ENCODE measurements around the gene CROCC.
"Not testable (repeated sequence)": the region's sequence is repeated elsewhere in the genome, so short reads cannot be mapped to it uniquely, and the experiment has no call there.

Gene CROCC

GRCh38 chr1:16925635-16926490 lies 4.1 kb downstream of the CROCC start:
- Histone ChIP-seq H3K4me1 (ENCODE audit: control insufficient read depth in 1 of 2, insufficient read depth in 2 of 2, low read length in 2 of 2) (peaks cover 0 to 9% of the 10 kb centered on the region in 2 donors), H3K27ac (ENCODE audit: low read depth, low read length) (no peak overlapping the region)

GRCh38 chr1:16926491-16927073 lies 4.9 kb downstream of the CROCC start:
- Histone ChIP-seq H3K4me1 (ENCODE audit: control insufficient read depth in 1 of 2, insufficient read depth in 2 of 2, low read length in 2 of 2) (peaks cover 0 to 5% of the 10 kb centered on the region in 2 donors), H3K9me3 (ENCODE audit: control insufficient read depth in 1 of 2, low read length in 2 of 2) (no peaks in the 10 kb centered on the region), H3K4me3 (ENCODE audit: low read depth in 1 of 2, low read length in 2 of 2) (no peak overlapping the region), H3K36me3 (ENCODE audit: control insufficient read depth in 1 of 2, insufficient read depth in 2 of 2, low read length in 2 of 2) (no peaks in the 10 kb centered on the region), H3K9ac (ENCODE audit: low read depth in 1 of 2, low read length in 2 of 2) (no peak overlapping the region), H3K27me3 (ENCODE audit: control insufficient read depth in 1 of 2, insufficient read depth in 2 of 2, low read length in 2 of 2) (no peaks in the 10 kb centered on the region), H3K27ac (ENCODE audit: low read depth, low read length) (no peak overlapping the region)

More at GRCh38 chr1:16925635-16926490, 4.1 kb downstream of the CROCC start:
- Histone ChIP-seq H3K9me3 (ENCODE audit: control insufficient read depth in 1 of 2, low read length in 2 of 2) (no peaks in the 10 kb centered on the region), H3K9ac (ENCODE audit: low read depth in 1 of 2, low read length in 2 of 2) (no peak overlapping the region), H3K27me3 (ENCODE audit: control insufficient read depth in 1 of 2, insufficient read depth in 2 of 2, low read length in 2 of 2) (no peaks in the 10 kb centered on the region), H3K36me3 (ENCODE audit: control insufficient read depth in 1 of 2, insufficient read depth in 2 of 2, low read length in 2 of 2) (no peaks in the 10 kb centered on the region), H3K4me3 (ENCODE audit: low read depth in 1 of 2, low read length in 2 of 2) (no peak overlapping the region)

DNA sequence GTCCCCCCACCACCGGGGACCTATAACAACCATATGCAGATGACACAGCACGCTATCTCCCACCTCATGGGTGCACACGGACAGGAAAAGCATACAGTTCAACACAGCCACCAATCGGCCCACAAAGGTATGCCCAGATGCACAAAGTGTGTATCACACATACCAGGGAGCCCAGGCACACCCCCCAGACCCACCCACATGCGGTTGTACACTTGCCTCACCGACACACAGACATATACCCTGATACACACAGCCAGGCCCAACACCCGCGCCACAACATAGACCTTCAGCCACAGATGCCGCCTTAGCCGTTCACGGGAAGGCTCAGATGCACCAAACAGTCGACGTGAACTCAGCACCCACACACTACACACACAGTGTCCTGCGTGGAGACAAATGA lies 5.5 kb downstream of the CROCC start:
- no peaks in the 10 kb centered on the region for H3K9me3 ChIP-seq (ENCODE audit: control insufficient read depth in 1 of 2, low read length in 2 of 2)
- no peaks in the 10 kb centered on the region for H3K27me3 ChIP-seq (ENCODE audit: control insufficient read depth in 1 of 2, insufficient read depth in 2 of 2, low read length in 2 of 2)
- H3K4me1 ChIP-seq (ENCODE audit: control insufficient read depth in 1 of 2, insufficient read depth in 2 of 2, low read length in 2 of 2) = no peaks in the 10 kb centered on the region
- H3K9ac ChIP-seq (ENCODE audit: low read depth in 1 of 2, low read length in 2 of 2) = no peak overlapping the region
- no peaks in the 10 kb centered on the region for H3K36me3 ChIP-seq (ENCODE audit: control insufficient read depth in 1 of 2, insufficient read depth in 2 of 2, low read length in 2 of 2)
- H3K4me3 ChIP-seq (ENCODE audit: low read depth in 1 of 2, low read length in 2 of 2) = no peak overlapping the region
- no peak overlapping the region for H3K27ac ChIP-seq (ENCODE audit: low read depth, low read length)

GRCh38 chr1:16927711-16928485 lies 6.2 kb downstream of the CROCC start:
- H3K27ac ChIP-seq (ENCODE audit: low read depth, low read length) = no peak overlapping the region
- H3K4me3 ChIP-seq (ENCODE audit: low read depth in 1 of 2, low read length in 2 of 2) = no peak overlapping the region
- H3K27me3 ChIP-seq (ENCODE audit: control insufficient read depth in 1 of 2, insufficient read depth in 2 of 2, low read length in 2 of 2) = no peaks in the 10 kb centered on the region
- H3K9ac ChIP-seq (ENCODE audit: low read depth in 1 of 2, low read length in 2 of 2) = no peak overlapping the region
- no peaks in the 10 kb centered on the region for H3K9me3 ChIP-seq (ENCODE audit: control insufficient read depth in 1 of 2, low read length in 2 of 2)
- H3K4me1 ChIP-seq (ENCODE audit: control insufficient read depth in 1 of 2, insufficient read depth in 2 of 2, low read length in 2 of 2) = no peaks in the 10 kb centered on the region
- H3K36me3 ChIP-seq (ENCODE audit: control insufficient read depth in 1 of 2, insufficient read depth in 2 of 2, low read length in 2 of 2) = no peaks in the 10 kb centered on the region

DNA sequence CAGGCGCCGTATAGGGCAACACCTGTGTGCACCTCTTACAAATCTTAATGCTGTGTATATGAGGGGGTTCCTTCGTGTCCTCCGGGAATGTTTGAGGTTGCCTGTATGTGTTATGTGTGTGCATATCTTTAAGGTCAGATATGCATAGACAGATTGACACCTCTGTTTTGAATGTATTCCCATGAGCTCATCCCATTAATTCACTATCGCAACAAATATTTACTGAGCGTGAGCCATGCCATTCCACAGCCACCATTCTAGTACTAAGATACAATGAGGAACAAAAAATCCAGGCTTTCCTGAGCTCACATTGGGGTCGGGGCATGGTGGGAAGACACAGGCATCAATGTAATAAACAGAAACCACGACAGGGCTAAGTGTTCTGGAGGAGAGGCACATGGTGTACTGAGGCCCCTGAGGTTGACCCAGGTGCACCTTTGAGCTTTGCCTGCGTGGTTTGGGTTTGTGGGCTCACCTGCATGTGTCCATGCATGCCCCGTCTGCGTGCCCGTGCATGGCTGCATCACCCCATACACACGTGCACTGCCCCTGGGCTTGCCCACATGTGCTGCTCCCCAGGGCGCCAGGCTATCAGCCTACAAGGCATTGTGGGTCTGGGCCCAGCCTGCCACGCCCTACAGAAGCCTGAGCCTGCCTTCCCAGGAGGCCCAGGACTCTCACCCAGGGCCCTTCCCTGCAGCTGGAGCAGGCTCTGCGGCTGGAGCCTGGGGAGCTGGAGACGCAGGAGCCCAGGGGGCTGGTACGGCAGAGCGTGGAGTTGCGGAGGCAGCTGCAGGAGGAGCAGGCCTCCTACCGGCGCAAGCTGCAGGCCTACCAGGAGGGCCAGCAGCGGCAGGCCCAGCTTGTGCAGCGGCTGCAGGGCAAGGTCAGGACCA lies 7.7 kb downstream of the CROCC start:
- H3K9me3 ChIP-seq (ENCODE audit: control insufficient read depth in 1 of 2, low read length in 2 of 2) = not testable (repeated sequence)

DNA sequence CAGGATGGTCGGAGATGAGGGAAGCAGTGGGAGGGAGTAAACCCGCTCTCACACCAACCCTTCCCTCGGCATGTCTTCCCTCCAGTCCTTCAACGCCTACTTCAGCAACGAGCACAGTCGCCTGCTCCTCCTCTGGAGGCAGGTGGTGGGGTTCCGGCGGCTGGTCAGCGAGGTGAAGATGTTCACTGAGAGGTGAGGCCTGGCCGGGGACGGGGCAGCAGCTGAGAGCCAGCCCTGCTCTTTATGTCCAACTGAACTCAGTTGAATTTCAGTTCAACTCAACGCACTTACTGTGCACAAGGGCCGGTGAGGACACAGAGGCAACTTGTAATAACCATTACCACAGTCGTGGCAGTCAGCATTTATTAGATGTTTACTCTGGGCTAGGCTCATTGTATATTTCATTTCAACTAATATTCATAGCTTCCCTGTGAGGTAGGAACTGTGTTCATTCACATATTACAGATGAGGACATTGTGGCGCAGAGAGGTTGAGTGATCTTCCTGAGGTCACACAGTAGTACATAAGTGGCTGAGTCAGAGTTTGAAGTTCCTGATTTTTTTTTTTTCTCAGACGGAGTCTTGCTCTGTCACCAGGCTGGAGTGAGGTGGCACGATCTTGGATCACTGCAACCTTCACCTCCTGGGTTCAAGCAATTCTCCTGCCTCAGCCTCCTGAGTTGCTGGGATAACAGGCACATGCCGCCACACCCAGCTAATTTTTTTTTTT lies 9.6 kb downstream of the CROCC start:
- H3K27me3 ChIP-seq (ENCODE audit: control insufficient read depth in 1 of 2, insufficient read depth in 2 of 2, low read length in 2 of 2); H3K9me3 ChIP-seq (ENCODE audit: control insufficient read depth in 1 of 2, low read length in 2 of 2); H3K27ac ChIP-seq (ENCODE audit: low read depth, low read length); H3K4me3 ChIP-seq (ENCODE audit: low read depth in 1 of 2, low read length in 2 of 2); H3K9ac ChIP-seq (ENCODE audit: low read depth in 1 of 2, low read length in 2 of 2); H3K36me3 ChIP-seq (ENCODE audit: control insufficient read depth in 1 of 2, insufficient read depth in 2 of 2, low read length in 2 of 2); H3K4me1 ChIP-seq (ENCODE audit: control insufficient read depth in 1 of 2, insufficient read depth in 2 of 2, low read length in 2 of 2): not testable (repeated sequence)

More for the DNA sequence above, 7.7 kb downstream of the CROCC start:
- H3K4me1 ChIP-seq (ENCODE audit: control insufficient read depth in 1 of 2, insufficient read depth in 2 of 2, low read length in 2 of 2); H3K4me3 ChIP-seq (ENCODE audit: low read depth in 1 of 2, low read length in 2 of 2); H3K9ac ChIP-seq (ENCODE audit: low read depth in 1 of 2, low read length in 2 of 2); H3K36me3 ChIP-seq (ENCODE audit: control insufficient read depth in 1 of 2, insufficient read depth in 2 of 2, low read length in 2 of 2); H3K27me3 ChIP-seq (ENCODE audit: control insufficient read depth in 1 of 2, insufficient read depth in 2 of 2, low read length in 2 of 2); H3K27ac ChIP-seq (ENCODE audit: low read depth, low read length): not testable (repeated sequence)

GRCh38 chr1:16933945-16934344 lies 12.2 kb downstream of the CROCC start:
- not testable (repeated sequence) for H3K4me3 ChIP-seq (ENCODE audit: low read depth in 1 of 2, low read length in 2 of 2); H3K4me1 ChIP-seq (ENCODE audit: control insufficient read depth in 1 of 2, insufficient read depth in 2 of 2, low read length in 2 of 2); H3K9me3 ChIP-seq (ENCODE audit: control insufficient read depth in 1 of 2, low read length in 2 of 2); H3K9ac ChIP-seq (ENCODE audit: low read depth in 1 of 2, low read length in 2 of 2); H3K36me3 ChIP-seq (ENCODE audit: control insufficient read depth in 1 of 2, insufficient read depth in 2 of 2, low read length in 2 of 2); H3K27me3 ChIP-seq (ENCODE audit: control insufficient read depth in 1 of 2, insufficient read depth in 2 of 2, low read length in 2 of 2); H3K27ac ChIP-seq (ENCODE audit: low read depth, low read length)

GRCh38 chr1:16936580-16936979 lies 14.8 kb downstream of the CROCC start:
- not testable (repeated sequence) for H3K4me1 ChIP-seq (ENCODE audit: control insufficient read depth in 1 of 2, insufficient read depth in 2 of 2, low read length in 2 of 2); H3K27ac ChIP-seq (ENCODE audit: low read depth, low read length); H3K9ac ChIP-seq (ENCODE audit: low read depth in 1 of 2, low read length in 2 of 2); H3K9me3 ChIP-seq (ENCODE audit: control insufficient read depth in 1 of 2, low read length in 2 of 2); H3K36me3 ChIP-seq (ENCODE audit: control insufficient read depth in 1 of 2, insufficient read depth in 2 of 2, low read length in 2 of 2); H3K4me3 ChIP-seq (ENCODE audit: low read depth in 1 of 2, low read length in 2 of 2); H3K27me3 ChIP-seq (ENCODE audit: control insufficient read depth in 1 of 2, insufficient read depth in 2 of 2, low read length in 2 of 2)

Data from duodenal mucosa (tissue), 2 donors.